Activated CD8-positive, alpha-beta T cell treated with anti-CD3 and anti-CD28 coated beads for 36 hours (primary cell): ENCODE results near the gene ATP6V0B. TPM values are rescaled to one million over a fixed set of nuclear protein-coding genes. Genes with fewer than 3 reads are reported as not detected.

Source experiments
- ATAC-seq: fragments of 200-7000 bp; cut with Tn5 transposase; one replicate; pipeline ENCODE4 v1.10.0; 2021; ENCODE audit warnings: mild to moderate bottlenecking, moderate library complexity
- CTCF ChIA-PET: fragments of 350-600 bp; sonication (Branson Sonifier 250); formaldehyde crosslinking; loops from one replicate; lab custom pipeline; 2021; ENCODE audit warnings: antibody characterized with exemption; lab: Charles Lee
- POLR2A ChIA-PET: fragments of 350-600 bp; sonication (Branson Sonifier 250); formaldehyde crosslinking; loops from one replicate; lab custom pipeline; 2021; ENCODE audit warnings: antibody characterized with exemption; lab: Charles Lee
- DNase-seq: peaks from one replicate; pipeline ENCODE4 v3.0.0-alpha.2; 2020
- H3K27ac Mint-ChIP-seq: one replicate; pipeline ENCODE4 v1.8.0; 2021; ENCODE audit warnings: mild to moderate bottlenecking, mixed read lengths
- H3K27me3 Mint-ChIP-seq: one replicate; pipeline ENCODE4 v1.8.0; 2021; ENCODE audit warnings: mixed read lengths
- H3K36me3 Mint-ChIP-seq: one replicate; pipeline ENCODE4 v1.8.0; 2021; ENCODE audit warnings: low read depth, mixed read lengths
- H3K4me1 Mint-ChIP-seq: one replicate; pipeline ENCODE4 v1.8.0; 2021; ENCODE audit warnings: low read depth, mixed read lengths
- H3K4me3 Mint-ChIP-seq: one replicate; pipeline ENCODE4 v1.8.0; 2021; ENCODE audit warnings: mild to moderate bottlenecking, moderate library complexity, mixed read lengths
- H3K9me3 Mint-ChIP-seq: one replicate; pipeline ENCODE4 v1.8.0; 2021; ENCODE audit warnings: mixed read lengths
- CTCF ChIP-seq: fragments of 200-600 bp; IDR thresholded peaks from one replicate; pipeline ENCODE4 v1.8.0; 2022; ENCODE audit warnings: antibody characterized with exemption, mild to moderate bottlenecking
- intact Hi-C: fragments of 100-400 bp; cut with micrococcal nuclease; formaldehyde crosslinking; loops from one replicate; pipeline ENCODE4 v1.10.0; 2022
- total RNA-seq, 2 experiments: library from RNA; stranded (reverse); gene quantifications; one replicate each; pipeline ENCODE4 v1.2.3, GENCODE V29; 2021

Gene ATP6V0B
- total RNA-seq, 2 experiments from 2014 or later = 67.6 to 75.5 TPM

- no peak overlapping the region for H3K4me3 Mint-ChIP-seq
- ChIA-PET POLR2A (no interaction called here), CTCF (interaction anchor here (7.4 kb wide), 1 partner anchor 15 kb away, joined by 42 read pairs; no protein-coding TSS in a partner anchor)
- peaks cover 9% of the 10 kb centered on the region for H3K36me3 Mint-ChIP-seq
- H3K27ac Mint-ChIP-seq = no peak overlapping the region
- ATAC-seq = no peak
- H3K9me3 Mint-ChIP-seq = no peaks in the 10 kb centered on the region
- DNase-seq = no peak
- no peaks in the 10 kb centered on the region for H3K27me3 Mint-ChIP-seq
- intact Hi-C loops = no loop called here
- no peak for TF ChIP-seq CTCF
- H3K4me1 Mint-ChIP-seq = no peaks in the 10 kb centered on the region
These were observed 45.7 kb downstream of the ATP6V0B start for GRCh38 chr1:44020464-44020863.

- POLR2A ChIA-PET = no interaction called here
- no peak for ATAC-seq
- DNase-seq = no peak
These were observed 46.4 kb downstream of the ATP6V0B start for GRCh38 chr1:44021156-44021555.

GRCh38 chr1:44021581-44022321 is 47.0 kb downstream of the ATP6V0B start:
- no peak overlapping the region for H3K4me3 Mint-ChIP-seq
- POLR2A ChIA-PET = no interaction called here
- peaks cover 9% of the 10 kb centered on the region for H3K36me3 Mint-ChIP-seq
- no peak overlapping the region for H3K27ac Mint-ChIP-seq
- no peaks in the 10 kb centered on the region for H3K27me3 Mint-ChIP-seq
- TF ChIP-seq CTCF = no peak
- intact Hi-C loops = no loop called here
- DNase-seq (no peak), ATAC-seq (no peak)
- no peaks in the 10 kb centered on the region for H3K4me1 Mint-ChIP-seq
- no peaks in the 10 kb centered on the region for H3K9me3 Mint-ChIP-seq
- CTCF ChIA-PET = interaction anchor here (1.0 to 7.4 kb wide), 3 partner anchors 10 to 21 kb away, joined by 3 to 42 read pairs (median 4); no protein-coding TSS in a partner anchor

More at GRCh38 chr1:44021156-44021555, 46.4 kb downstream of the ATP6V0B start:
- CTCF ChIA-PET = interaction anchor here (1.0 to 7.4 kb wide), 2 partner anchors 15 to 21 kb away, joined by 4 to 42 read pairs; no protein-coding TSS in a partner anchor
- no peak overlapping the region for H3K27ac Mint-ChIP-seq
- no peak for TF ChIP-seq CTCF
- H3K27me3 Mint-ChIP-seq = no peaks in the 10 kb centered on the region
- H3K36me3 Mint-ChIP-seq = peaks cover 9% of the 10 kb centered on the region
- intact Hi-C loops = no loop called here
- no peaks in the 10 kb centered on the region for H3K9me3 Mint-ChIP-seq
- no peaks in the 10 kb centered on the region for H3K4me1 Mint-ChIP-seq
- no peak overlapping the region for H3K4me3 Mint-ChIP-seq

- intact Hi-C loops = no loop called here
- no peak overlapping the region for H3K4me3 Mint-ChIP-seq
These were observed 49.5 kb downstream of the ATP6V0B start for GRCh38 chr1:44024031-44024902.

More at GRCh38 chr1:44024031-44024902, 49.5 kb downstream of the ATP6V0B start:
- DNase-seq (no peak), ATAC-seq (no peak)
- H3K27me3 Mint-ChIP-seq = no peaks in the 10 kb centered on the region
- ChIA-PET POLR2A (interaction anchor here (0.6 kb wide), 1 partner anchor 116 kb away, joined by 3 read pairs; no protein-coding TSS in a partner anchor), CTCF (no interaction called here)
- H3K4me1 Mint-ChIP-seq = peaks cover 13% of the 10 kb centered on the region
- peaks cover 11% of the 10 kb centered on the region for H3K36me3 Mint-ChIP-seq
- no peak overlapping the region for H3K27ac Mint-ChIP-seq
- no peaks in the 10 kb centered on the region for H3K9me3 Mint-ChIP-seq
- TF ChIP-seq CTCF = no peak
